ENCODE data around the gene SPATA20. TPM values are rescaled to one million over a fixed set of nuclear protein-coding genes. Genes with fewer than 3 reads are reported as not detected.

SPATA20 gene
- total RNA-seq, 1 donor from 2014 or later, result 71.7 TPM

DNA sequence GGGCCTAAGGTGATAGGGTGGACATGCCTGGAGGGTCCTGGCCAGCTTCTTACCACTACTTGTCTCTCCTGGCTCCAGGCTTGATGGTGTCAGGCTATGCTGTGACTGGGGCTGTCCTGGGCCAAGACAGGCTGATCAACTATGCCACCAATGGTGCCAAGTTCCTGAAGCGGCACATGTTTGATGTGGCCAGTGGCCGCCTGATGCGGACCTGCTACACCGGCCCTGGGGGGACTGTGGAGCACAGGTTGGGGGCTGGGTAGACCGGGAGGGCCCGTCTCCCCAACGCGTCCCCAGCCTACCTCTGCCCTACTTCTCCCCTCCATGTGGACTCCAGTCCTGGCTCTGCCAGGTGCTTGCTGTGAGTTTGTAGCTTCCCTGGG, 4.5 kb downstream of the SPATA20 start:
- no peaks in the 10 kb centered on the region for H3K9me3 Mint-ChIP-seq
- H3K27me3 Mint-ChIP-seq (ENCODE audit: low read depth), result no peaks in the 10 kb centered on the region
- H3K4me3 Mint-ChIP-seq, result no peak overlapping the region
- H3K36me3 Mint-ChIP-seq, result peaks cover 4% of the 10 kb centered on the region
- DNase-seq (ENCODE audit: low spot score in 2 of 2, unreplicated experiment in 2 of 2), result no peak
- no peak overlapping the region for H3K27ac Mint-ChIP-seq
- peaks cover 6% of the 10 kb centered on the region for H3K4me1 Mint-ChIP-seq
- TF ChIP-seq, protein P1, sequence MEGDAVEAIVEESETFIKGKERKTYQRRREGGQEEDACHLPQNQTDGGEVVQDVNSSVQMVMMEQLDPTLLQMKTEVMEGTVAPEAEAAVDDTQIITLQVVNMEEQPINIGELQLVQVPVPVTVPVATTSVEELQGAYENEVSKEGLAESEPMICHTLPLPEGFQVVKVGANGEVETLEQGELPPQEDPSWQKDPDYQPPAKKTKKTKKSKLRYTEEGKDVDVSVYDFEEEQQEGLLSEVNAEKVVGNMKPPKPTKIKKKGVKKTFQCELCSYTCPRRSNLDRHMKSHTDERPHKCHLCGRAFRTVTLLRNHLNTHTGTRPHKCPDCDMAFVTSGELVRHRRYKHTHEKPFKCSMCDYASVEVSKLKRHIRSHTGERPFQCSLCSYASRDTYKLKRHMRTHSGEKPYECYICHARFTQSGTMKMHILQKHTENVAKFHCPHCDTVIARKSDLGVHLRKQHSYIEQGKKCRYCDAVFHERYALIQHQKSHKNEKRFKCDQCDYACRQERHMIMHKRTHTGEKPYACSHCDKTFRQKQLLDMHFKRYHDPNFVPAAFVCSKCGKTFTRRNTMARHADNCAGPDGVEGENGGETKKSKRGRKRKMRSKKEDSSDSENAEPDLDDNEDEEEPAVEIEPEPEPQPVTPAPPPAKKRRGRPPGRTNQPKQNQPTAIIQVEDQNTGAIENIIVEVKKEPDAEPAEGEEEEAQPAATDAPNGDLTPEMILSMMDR (IDR thresholded peaks at IDR 0.05; ENCODE audit: unreplicated experiment), result no peak

DNA sequence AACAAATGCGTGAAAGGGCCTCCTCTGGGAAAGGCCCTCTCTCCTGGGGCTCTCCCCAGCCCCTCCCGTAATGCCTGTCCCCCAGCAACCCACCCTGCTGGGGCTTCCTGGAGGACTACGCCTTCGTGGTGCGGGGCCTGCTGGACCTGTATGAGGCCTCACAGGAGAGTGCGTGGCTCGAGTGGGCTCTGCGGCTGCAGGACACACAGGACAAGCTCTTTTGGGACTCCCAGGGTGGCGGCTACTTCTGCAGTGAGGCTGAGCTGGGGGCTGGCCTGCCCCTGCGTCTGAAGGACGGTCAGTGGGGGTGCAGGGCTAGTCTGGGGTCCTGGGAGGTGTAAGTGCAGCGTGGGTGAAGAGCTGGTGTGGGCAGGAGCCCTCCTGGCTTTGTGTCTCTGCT, 4.9 kb downstream of the SPATA20 start:
- H3K36me3 Mint-ChIP-seq, result peaks cover 4% of the 10 kb centered on the region
- H3K27me3 Mint-ChIP-seq (ENCODE audit: low read depth), result peaks cover 4% of the 10 kb centered on the region
- H3K4me1 Mint-ChIP-seq, result peaks cover 4% of the 10 kb centered on the region
- H3K4me3 Mint-ChIP-seq, result no peak overlapping the region
- no peaks in the 10 kb centered on the region for H3K9me3 Mint-ChIP-seq
- TF ChIP-seq, protein P1 (IDR thresholded peaks at IDR 0.05; ENCODE audit: unreplicated experiment), result no peak
- no peak overlapping the region for H3K27ac Mint-ChIP-seq
- no peak for DNase-seq (ENCODE audit: low spot score in 2 of 2, unreplicated experiment in 2 of 2)

DNA sequence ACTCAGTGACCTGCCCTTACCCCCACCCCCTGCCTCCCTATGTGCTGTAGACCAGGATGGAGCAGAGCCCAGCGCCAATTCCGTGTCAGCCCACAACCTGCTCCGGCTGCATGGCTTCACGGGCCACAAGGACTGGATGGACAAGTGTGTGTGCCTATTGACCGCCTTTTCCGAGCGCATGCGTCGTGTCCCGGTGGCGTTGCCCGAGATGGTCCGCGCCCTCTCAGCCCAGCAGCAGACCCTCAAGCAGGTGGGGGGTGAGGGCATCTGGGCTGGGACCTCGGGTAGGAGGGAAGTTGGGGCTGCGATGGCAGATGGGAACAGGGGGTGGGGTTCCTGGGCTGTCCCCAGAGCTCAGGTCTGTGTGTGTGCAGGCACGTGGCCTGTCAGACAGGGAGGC, 7.2 kb downstream of the SPATA20 start:
- DNase-seq (ENCODE audit: low spot score in 2 of 2, unreplicated experiment in 2 of 2), result no peak
- no peak overlapping the region for H3K27ac Mint-ChIP-seq
- H3K9me3 Mint-ChIP-seq, result no peaks in the 10 kb centered on the region
- TF ChIP-seq, protein P1 (IDR thresholded peaks at IDR 0.05; ENCODE audit: unreplicated experiment), result no peak
- H3K4me1 Mint-ChIP-seq, result peaks cover 6% of the 10 kb centered on the region
- peaks cover 4% of the 10 kb centered on the region for H3K36me3 Mint-ChIP-seq
- H3K27me3 Mint-ChIP-seq (ENCODE audit: low read depth), result peaks cover 25% of the 10 kb centered on the region
- no peak overlapping the region for H3K4me3 Mint-ChIP-seq

DNA sequence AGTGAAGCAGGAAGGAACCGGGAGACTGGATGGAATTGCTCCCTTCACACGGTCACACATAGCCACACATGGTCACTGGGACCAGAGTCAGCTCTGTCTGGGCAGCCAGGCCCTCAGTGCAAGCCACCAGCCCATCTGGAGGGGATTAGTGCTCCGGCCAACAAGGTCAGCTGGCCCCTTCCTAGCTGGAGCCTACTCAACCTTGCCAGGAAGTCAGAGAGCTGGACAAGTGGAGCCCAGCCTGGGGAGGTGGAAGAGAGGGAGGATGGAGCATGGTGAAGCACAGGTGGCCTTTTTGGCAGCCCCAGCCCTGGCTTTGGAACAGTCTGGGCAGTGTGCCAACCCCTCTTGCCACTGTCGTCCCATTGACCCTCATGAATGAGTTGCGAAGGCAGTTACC, 9.8 kb downstream of the SPATA20 start:
- Mint-ChIP-seq H3K4me3 (no peak overlapping the region), H3K27ac (no peak overlapping the region), H3K4me1 (peaks cover 13% of the 10 kb centered on the region), H3K9me3 (no peaks in the 10 kb centered on the region), H3K27me3 (ENCODE audit: low read depth) (peaks cover 39% of the 10 kb centered on the region), H3K36me3 (peaks cover 4% of the 10 kb centered on the region)
- TF ChIP-seq, protein P1 (IDR thresholded peaks at IDR 0.05; ENCODE audit: unreplicated experiment), result no peak
- no peak for DNase-seq (ENCODE audit: low spot score in 2 of 2, unreplicated experiment in 2 of 2)

DNA sequence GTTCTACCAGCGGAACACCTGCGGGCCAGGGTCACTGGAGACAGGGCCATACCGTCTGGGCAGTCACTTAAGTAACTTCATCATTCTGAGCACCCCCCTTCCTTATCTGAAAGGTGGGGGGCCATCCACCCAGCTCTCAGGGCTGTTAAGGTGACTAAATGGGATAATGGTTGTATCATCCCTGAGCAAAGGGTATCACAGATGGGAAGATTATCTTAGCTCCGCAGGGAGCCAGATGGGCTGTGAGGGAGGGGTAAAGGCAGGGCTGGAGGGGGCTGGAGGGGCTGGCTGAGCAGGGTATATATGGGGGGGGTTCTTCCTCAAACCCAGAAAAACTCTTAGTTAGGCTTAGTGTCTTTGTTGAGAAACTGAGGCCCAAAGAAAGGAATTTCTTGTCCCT, 10.7 kb downstream of the SPATA20 start:
- H3K9me3 Mint-ChIP-seq, result no peaks in the 10 kb centered on the region
- H3K27ac Mint-ChIP-seq, result no peak overlapping the region
- TF ChIP-seq, protein P1 (IDR thresholded peaks at IDR 0.05; ENCODE audit: unreplicated experiment), result no peak
- H3K27me3 Mint-ChIP-seq (ENCODE audit: low read depth), result peaks cover 46% of the 10 kb centered on the region
- no peak for DNase-seq (ENCODE audit: low spot score in 2 of 2, unreplicated experiment in 2 of 2)
- peaks cover 4% of the 10 kb centered on the region for H3K36me3 Mint-ChIP-seq
- H3K4me3 Mint-ChIP-seq, result no peak overlapping the region
- peaks cover 19% of the 10 kb centered on the region for H3K4me1 Mint-ChIP-seq

DNA sequence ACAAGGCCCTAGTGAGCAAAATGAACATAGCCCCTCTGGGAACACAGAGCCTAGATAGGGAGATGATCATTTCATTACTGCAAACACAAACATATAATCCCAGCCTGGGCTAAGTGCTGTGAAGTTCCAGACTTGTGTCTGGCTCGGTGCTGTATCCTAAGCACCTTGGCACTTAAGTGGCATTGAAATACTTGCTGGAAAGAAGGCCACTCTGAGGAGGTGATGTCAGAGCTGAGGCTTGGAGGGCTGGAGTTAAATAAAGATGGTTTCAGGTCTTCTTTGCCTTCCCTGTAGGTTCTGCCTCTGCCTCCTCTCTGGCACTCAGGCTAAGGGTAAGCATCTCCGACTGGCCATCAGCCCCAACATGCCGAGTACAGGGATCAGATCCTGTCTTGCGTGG, 11.1 kb downstream of the SPATA20 start:
- no peak for DNase-seq (ENCODE audit: low spot score in 2 of 2, unreplicated experiment in 2 of 2)
- peaks cover 51% of the 10 kb centered on the region for H3K27me3 Mint-ChIP-seq (ENCODE audit: low read depth)
- H3K4me3 Mint-ChIP-seq, result peak overlapping the region; percentile 73

More for the DNA sequence above, 11.1 kb downstream of the SPATA20 start:
- H3K36me3 Mint-ChIP-seq, result peaks cover 4% of the 10 kb centered on the region
- H3K4me1 Mint-ChIP-seq, result peaks cover 20% of the 10 kb centered on the region
- no peaks in the 10 kb centered on the region for H3K9me3 Mint-ChIP-seq
- TF ChIP-seq, protein P1 (IDR thresholded peaks at IDR 0.05; ENCODE audit: unreplicated experiment), result no peak
- no peak overlapping the region for H3K27ac Mint-ChIP-seq

All from mesothelial cell of epicardium (in vitro differentiated cells).